ENCODE results near the gene CST8. TPM values are rescaled to one million over a fixed set of nuclear protein-coding genes. Genes with fewer than 3 reads are reported as not detected.
"Not testable (repeated sequence)": the region's sequence is repeated elsewhere in the genome, so short reads cannot be mapped to it uniquely, and the experiment has no call there.

The CST8 gene
- polyA plus RNA-seq, 1 donor (not counting 4 experiments of a cell fraction or from before 2014, with no cell fraction given): not detected

DNA sequence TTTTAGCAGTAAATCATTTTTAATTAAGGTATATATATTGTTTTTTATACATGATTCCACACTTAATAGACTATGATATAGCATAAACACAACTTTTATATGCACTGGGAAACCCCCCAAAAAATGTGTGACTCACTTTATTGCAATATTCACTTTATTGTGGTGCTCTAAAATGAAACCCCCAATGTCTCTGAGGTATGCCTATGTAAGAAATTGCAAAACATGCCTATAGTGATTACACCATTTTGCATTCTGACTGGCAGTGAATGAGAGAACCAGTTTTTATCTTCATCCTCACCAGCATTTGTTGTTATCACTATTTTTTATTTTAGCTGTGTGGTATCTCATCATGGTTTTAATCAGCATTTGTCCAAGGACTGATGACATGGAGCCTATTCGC, 29.7 kb upstream of the CST8 start:
- Histone ChIP-seq H3K79me2 (ENCODE audit: control insufficient read depth, insufficient read depth, low read length) (no peaks in the 10 kb centered on the region), H4K20me1 (ENCODE audit: control insufficient read depth, extremely low read depth, insufficient read depth, low read length) (no peaks in the 10 kb centered on the region), H3K4me3 (ENCODE audit: control insufficient read depth in 2 of 3, extremely low read depth in 1 of 3, insufficient read depth in 2 of 3, low read depth in 1 of 3, low read length in 3 of 3) (no peak overlapping the region), H3K36me3 (ENCODE audit: control insufficient read depth in 2 of 2, extremely low read depth in 1 of 2, insufficient read depth in 2 of 2, low read length in 2 of 2) (no peaks in the 10 kb centered on the region), H3K9me3 (ENCODE audit: control insufficient read depth, low read depth, low read length) (no peaks in the 10 kb centered on the region), H3K9me1 (ENCODE audit: control insufficient read depth, extremely low read depth, insufficient read depth, low read length) (no peaks in the 10 kb centered on the region), H3K4me1 (ENCODE audit: control insufficient read depth, extremely low read depth, insufficient read depth, low read length) (no peaks in the 10 kb centered on the region), H3K27ac (ENCODE audit: control insufficient read depth, insufficient read depth, low read length) (no peak overlapping the region), H3K4me2 (ENCODE audit: control insufficient read depth, extremely low read depth, insufficient read depth, low read depth, low read length) (no peak overlapping the region), H3K9ac (ENCODE audit: control insufficient read depth, extremely low read depth, insufficient read depth, low read length) (no peak overlapping the region), H3K27me3 (ENCODE audit: control insufficient read depth, extremely low read depth, insufficient read depth, low read length) (no peaks in the 10 kb centered on the region), H2AFZ (ENCODE audit: control insufficient read depth, low read length) (no peak overlapping the region)
- DNase-seq (ENCODE audit: low read depth, low spot score) (no peak), FAIRE-seq (no peak)
- dilution Hi-C loops (cut with MboI; ENCODE audit: extremely low pct_ligation_motif_present, low sequenced_read_pairs): no loop called here
- TF ChIP-seq, protein P1, sequence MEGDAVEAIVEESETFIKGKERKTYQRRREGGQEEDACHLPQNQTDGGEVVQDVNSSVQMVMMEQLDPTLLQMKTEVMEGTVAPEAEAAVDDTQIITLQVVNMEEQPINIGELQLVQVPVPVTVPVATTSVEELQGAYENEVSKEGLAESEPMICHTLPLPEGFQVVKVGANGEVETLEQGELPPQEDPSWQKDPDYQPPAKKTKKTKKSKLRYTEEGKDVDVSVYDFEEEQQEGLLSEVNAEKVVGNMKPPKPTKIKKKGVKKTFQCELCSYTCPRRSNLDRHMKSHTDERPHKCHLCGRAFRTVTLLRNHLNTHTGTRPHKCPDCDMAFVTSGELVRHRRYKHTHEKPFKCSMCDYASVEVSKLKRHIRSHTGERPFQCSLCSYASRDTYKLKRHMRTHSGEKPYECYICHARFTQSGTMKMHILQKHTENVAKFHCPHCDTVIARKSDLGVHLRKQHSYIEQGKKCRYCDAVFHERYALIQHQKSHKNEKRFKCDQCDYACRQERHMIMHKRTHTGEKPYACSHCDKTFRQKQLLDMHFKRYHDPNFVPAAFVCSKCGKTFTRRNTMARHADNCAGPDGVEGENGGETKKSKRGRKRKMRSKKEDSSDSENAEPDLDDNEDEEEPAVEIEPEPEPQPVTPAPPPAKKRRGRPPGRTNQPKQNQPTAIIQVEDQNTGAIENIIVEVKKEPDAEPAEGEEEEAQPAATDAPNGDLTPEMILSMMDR (optimal IDR thresholded peaks at IDR 0.05 in 1 of 3, IDR thresholded peaks at IDR 0.05 in 1 of 3, conservative IDR thresholded peaks at IDR 0.05 in 1 of 3; ENCODE audit: extremely low read depth in 1 of 3, insufficient read depth in 2 of 3, low read length in 3 of 3): no peak
- no peak for TF ChIP-seq EZH2 (IDR thresholded peaks at IDR 0.05; ENCODE audit: low read length)

DNA sequence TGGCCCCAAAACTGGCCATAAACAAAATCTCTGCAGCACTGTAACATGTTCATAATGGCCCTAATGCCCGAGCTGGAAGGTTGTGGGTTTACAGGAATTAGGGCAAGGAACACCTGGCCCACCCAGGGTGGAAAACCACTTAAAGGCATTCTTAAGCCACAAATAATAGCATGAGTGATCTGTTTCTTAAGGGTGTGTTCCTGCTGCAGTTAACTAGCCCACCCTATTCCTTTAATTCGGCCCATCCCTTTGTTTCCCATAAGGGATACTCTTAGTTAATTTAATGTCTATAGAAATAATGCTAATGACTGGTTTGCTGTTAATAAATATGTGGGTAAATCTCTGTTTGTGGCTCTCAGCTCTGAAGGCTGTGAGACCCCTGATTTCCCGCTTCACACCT, 24.0 kb upstream of the CST8 start:
- H3K4me1 ChIP-seq (ENCODE audit: control insufficient read depth, extremely low read depth, insufficient read depth, low read length); H3K4me2 ChIP-seq (ENCODE audit: control insufficient read depth, extremely low read depth, insufficient read depth, low read depth, low read length); H3K36me3 ChIP-seq (ENCODE audit: control insufficient read depth in 2 of 2, extremely low read depth in 1 of 2, insufficient read depth in 2 of 2, low read length in 2 of 2); H3K9me3 ChIP-seq (ENCODE audit: control insufficient read depth, low read depth, low read length); H3K27ac ChIP-seq (ENCODE audit: control insufficient read depth, insufficient read depth, low read length); dilution Hi-C loops (cut with MboI; ENCODE audit: extremely low pct_ligation_motif_present, low sequenced_read_pairs); H3K4me3 ChIP-seq (ENCODE audit: control insufficient read depth in 2 of 3, extremely low read depth in 1 of 3, insufficient read depth in 2 of 3, low read depth in 1 of 3, low read length in 3 of 3); H3K9ac ChIP-seq (ENCODE audit: control insufficient read depth, extremely low read depth, insufficient read depth, low read length); H3K27me3 ChIP-seq (ENCODE audit: control insufficient read depth, extremely low read depth, insufficient read depth, low read length); DNase-seq (ENCODE audit: low read depth, low spot score); H3K79me2 ChIP-seq (ENCODE audit: control insufficient read depth, insufficient read depth, low read length); FAIRE-seq; H3K9me1 ChIP-seq (ENCODE audit: control insufficient read depth, extremely low read depth, insufficient read depth, low read length); H4K20me1 ChIP-seq (ENCODE audit: control insufficient read depth, extremely low read depth, insufficient read depth, low read length); H2AFZ ChIP-seq (ENCODE audit: control insufficient read depth, low read length): not testable (repeated sequence)

DNA sequence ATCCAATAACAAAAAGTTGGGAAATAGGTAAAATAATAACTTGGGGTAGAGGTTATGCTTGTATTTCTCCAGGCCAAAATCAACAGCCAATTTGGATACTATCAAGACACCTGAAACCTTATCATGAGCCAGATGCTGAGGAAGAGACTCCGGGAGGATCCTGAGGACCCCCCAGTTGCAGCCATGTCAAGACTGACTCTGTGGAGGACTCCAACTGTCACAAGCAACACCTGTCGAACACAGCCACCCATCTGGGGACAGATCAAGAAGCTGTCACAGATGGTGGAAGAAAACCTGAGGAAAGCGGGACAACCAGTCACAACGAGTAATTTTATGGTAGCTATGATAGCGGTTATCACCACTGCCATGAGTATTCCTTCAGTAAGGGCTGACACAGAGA, 18.6 kb upstream of the CST8 start:
- FAIRE-seq; dilution Hi-C loops (cut with MboI; ENCODE audit: extremely low pct_ligation_motif_present, low sequenced_read_pairs); H3K36me3 ChIP-seq (ENCODE audit: control insufficient read depth in 2 of 2, extremely low read depth in 1 of 2, insufficient read depth in 2 of 2, low read length in 2 of 2): not testable (repeated sequence)

DNA sequence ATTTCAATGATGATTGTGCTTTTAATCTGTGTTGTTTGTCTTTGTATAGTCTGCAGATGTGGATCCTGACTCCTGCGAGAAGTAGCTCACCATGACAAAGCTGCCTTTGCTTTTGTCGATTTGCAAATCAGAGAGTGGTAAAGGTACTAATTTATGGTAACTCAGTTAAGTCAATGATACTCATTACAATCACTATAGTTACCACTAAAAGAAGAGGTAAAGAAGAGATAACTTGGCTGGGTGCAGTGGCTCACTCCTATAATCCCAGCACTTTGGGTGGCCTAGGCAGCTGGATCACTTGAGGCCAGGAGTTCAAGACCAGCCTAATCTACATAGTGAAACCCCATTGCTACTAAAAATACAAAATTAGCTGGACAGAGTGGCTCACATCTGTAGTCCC, 17.6 kb upstream of the CST8 start:
- H3K9me1 ChIP-seq (ENCODE audit: control insufficient read depth, extremely low read depth, insufficient read depth, low read length); dilution Hi-C loops (cut with MboI; ENCODE audit: extremely low pct_ligation_motif_present, low sequenced_read_pairs); H3K27me3 ChIP-seq (ENCODE audit: control insufficient read depth, extremely low read depth, insufficient read depth, low read length); H3K9ac ChIP-seq (ENCODE audit: control insufficient read depth, extremely low read depth, insufficient read depth, low read length); H2AFZ ChIP-seq (ENCODE audit: control insufficient read depth, low read length); H3K9me3 ChIP-seq (ENCODE audit: control insufficient read depth, low read depth, low read length); H3K79me2 ChIP-seq (ENCODE audit: control insufficient read depth, insufficient read depth, low read length); H3K4me3 ChIP-seq (ENCODE audit: control insufficient read depth in 2 of 3, extremely low read depth in 1 of 3, insufficient read depth in 2 of 3, low read depth in 1 of 3, low read length in 3 of 3); H3K4me1 ChIP-seq (ENCODE audit: control insufficient read depth, extremely low read depth, insufficient read depth, low read length); H4K20me1 ChIP-seq (ENCODE audit: control insufficient read depth, extremely low read depth, insufficient read depth, low read length); FAIRE-seq; H3K36me3 ChIP-seq (ENCODE audit: control insufficient read depth in 2 of 2, extremely low read depth in 1 of 2, insufficient read depth in 2 of 2, low read length in 2 of 2); DNase-seq (ENCODE audit: low read depth, low spot score); H3K4me2 ChIP-seq (ENCODE audit: control insufficient read depth, extremely low read depth, insufficient read depth, low read depth, low read length); H3K27ac ChIP-seq (ENCODE audit: control insufficient read depth, insufficient read depth, low read length): not testable (repeated sequence)

More for the DNA sequence above, 18.6 kb upstream of the CST8 start:
- DNase-seq (ENCODE audit: low read depth, low spot score); H3K9me3 ChIP-seq (ENCODE audit: control insufficient read depth, low read depth, low read length); H2AFZ ChIP-seq (ENCODE audit: control insufficient read depth, low read length); H3K4me2 ChIP-seq (ENCODE audit: control insufficient read depth, extremely low read depth, insufficient read depth, low read depth, low read length); H4K20me1 ChIP-seq (ENCODE audit: control insufficient read depth, extremely low read depth, insufficient read depth, low read length); H3K4me3 ChIP-seq (ENCODE audit: control insufficient read depth in 2 of 3, extremely low read depth in 1 of 3, insufficient read depth in 2 of 3, low read depth in 1 of 3, low read length in 3 of 3); H3K9me1 ChIP-seq (ENCODE audit: control insufficient read depth, extremely low read depth, insufficient read depth, low read length); H3K27ac ChIP-seq (ENCODE audit: control insufficient read depth, insufficient read depth, low read length); H3K79me2 ChIP-seq (ENCODE audit: control insufficient read depth, insufficient read depth, low read length); H3K4me1 ChIP-seq (ENCODE audit: control insufficient read depth, extremely low read depth, insufficient read depth, low read length); H3K9ac ChIP-seq (ENCODE audit: control insufficient read depth, extremely low read depth, insufficient read depth, low read length); H3K27me3 ChIP-seq (ENCODE audit: control insufficient read depth, extremely low read depth, insufficient read depth, low read length): not testable (repeated sequence)

Data from keratinocyte (primary cell).